K562 (cell line): ENCODE results near the gene C22orf39. TPM values are rescaled to one million over a fixed set of nuclear protein-coding genes. Genes with fewer than 3 reads are reported as not detected.

Experiments
- CHD2 ChIP-seq: IDR thresholded peaks from 2 replicates; pipeline ENCODE4 v1.6.1; 2011; ENCODE audit warnings: low read depth, low read length
- DEAF1 ChIP-seq: fragments of 450-650 bp; formaldehyde crosslinking; IDR thresholded peaks from 2 replicates; pipeline ENCODE4 v1.4.0; 2020; ENCODE audit warnings: mild to moderate bottlenecking, moderate library complexity
- ETV1 ChIP-seq: fragments of 450-650 bp; conservative IDR thresholded peaks from 2 replicates; pipeline ENCODE4 v1.6.1; 2016; ENCODE audit warnings: missing genetic modification characterization, control low read depth, low read depth, missing compliant biosample characterization
- HMGN3 ChIP-seq: IDR thresholded peaks from 2 replicates; pipeline ENCODE4 v1.6.1; 2011; ENCODE audit warnings: borderline replicate concordance, low read depth, mild to moderate bottlenecking, mixed read lengths, low read length; ENCODE audit not compliant: insufficient read length; ENCODE audit errors: extremely low read depth
- IRF9 ChIP-seq: fragments of 450-650 bp; IDR thresholded peaks from 2 replicates; pipeline ENCODE4 v1.6.1; 2016; ENCODE audit warnings: missing biosample characterization, missing genetic modification characterization
- KAT7 ChIP-seq: sonication (generic); formaldehyde crosslinking; IDR thresholded peaks from 2 replicates; pipeline ENCODE4 v1.8.0; 2022; ENCODE audit warnings: missing genetic modification reagents, mild to moderate bottlenecking, borderline replicate concordance
- KLF13 ChIP-seq: fragments of 450-650 bp; IDR thresholded peaks from 2 replicates; pipeline ENCODE4 v1.6.1; 2016; ENCODE audit warnings: missing genetic modification characterization, low read depth, mild to moderate bottlenecking, missing compliant biosample characterization, moderate library complexity, borderline replicate concordance
- KLF6 ChIP-seq: fragments of 250-450 bp; sonication (Bioruptor Pico); IDR thresholded peaks from 2 replicates; pipeline ENCODE4 v1.4.0; 2020; ENCODE audit warnings: mild to moderate bottlenecking, moderate library complexity, borderline replicate concordance
- MAFF ChIP-seq: IDR thresholded peaks from 2 replicates; pipeline ENCODE4 v1.6.1; 2012; ENCODE audit warnings: low read length, improper control_type of control experiment
- MLLT1 ChIP-seq, 2 experiments: fragments of 450-650 bp; IDR thresholded peaks; 2 replicates each; pipeline ENCODE4 v1.6.1; 2016
- PHF20 ChIP-seq: fragments of 450-650 bp; IDR thresholded peaks from 2 replicates; pipeline ENCODE4 v1.6.1; 2018; ENCODE audit not compliant: partially characterized antibody
- RFX5 ChIP-seq: IDR thresholded peaks from 2 replicates; pipeline ENCODE4 v1.6.1; 2011; ENCODE audit warnings: low read depth, mild to moderate bottlenecking, improper control_type of control experiment, low read length
- RFX7 ChIP-seq: fragments of 250-450 bp; sonication (Bioruptor Pico); IDR thresholded peaks from 2 replicates; pipeline ENCODE4 v1.5.1; 2021; ENCODE audit warnings: mild to moderate bottlenecking
- SAP30 ChIP-seq: fragments of 200-600 bp; sonication (generic); IDR thresholded peaks from 2 replicates; pipeline ENCODE4 v1.6.1; 2012; ENCODE audit warnings: borderline replicate concordance, low read depth, mild to moderate bottlenecking, moderate library complexity, low read length, control low read depth, inconsistent platforms; ENCODE audit not compliant: insufficient read depth, poor library complexity, severe bottlenecking
- SMAD4 ChIP-seq: fragments of 250-450 bp; sonication (Bioruptor Pico); conservative IDR thresholded peaks from 2 replicates; pipeline ENCODE4 v1.8.0; 2021; ENCODE audit warnings: inconsistent platforms, mild to moderate bottlenecking, moderate library complexity
- TAF1 ChIP-seq: IDR thresholded peaks from 2 replicates; pipeline ENCODE4 v1.6.1; 2011; ENCODE audit warnings: mild to moderate bottlenecking, low read length, moderate library complexity; ENCODE audit not compliant: insufficient read depth, control insufficient read depth, severe bottlenecking; ENCODE audit errors: extremely low read depth
- WHSC1 ChIP-seq: IDR thresholded peaks from one replicate; pipeline ENCODE4 v1.6.1; 2012; ENCODE audit warnings: low read length, control low read depth, inconsistent platforms
- ZNF79 ChIP-seq: fragments of 250-450 bp; sonication (Bioruptor Pico); IDR thresholded peaks from 2 replicates; pipeline ENCODE4 v1.4.0; 2020; ENCODE audit warnings: low read depth, mild to moderate bottlenecking, moderate library complexity
- polyA plus RNA-seq, 8 experiments: library from polyadenylated mRNA; depleted of rRNA in 4 of 8; stranded (reverse) in 5 of 8; unstranded in 3 of 8; fragments of >200 nt; fragmentation: Nextera tagmentation in 2 of 8; fragmentation: Illumina TruSeq in 1 of 8; extraction: Ambion mirVana in 2 of 8; extraction: Trizol in 1 of 8; gene quantifications; 2 replicates each; pipeline versions ENCODE4 v1.2.1 to v1.2.3, GENCODE V29; 2011 to 2014; ENCODE audit warnings: inconsistent platforms in 1 of 8, missing spikeins in 1 of 8
- total RNA-seq, 7 experiments: library from RNA; depleted of rRNA in 6 of 7; stranded (reverse); fragments of >200 nt in 6 of 7; fragmentation: Illumina TruSeq in 2 of 7; extraction: Trizol in 2 of 7; gene quantifications; 2 replicates each; pipeline versions ENCODE4 v1.2.1 to v1.2.3, GENCODE V29; 2011 to 2021; ENCODE audit warnings: low replicate concordance in 1 of 7
- TF ChIP-seq, protein P1 (sequence below): fragments of 250-450 bp; sonication (Bioruptor Pico); IDR thresholded peaks from 2 replicates; pipeline ENCODE4 v1.9.0; 2021; ENCODE audit warnings: mild to moderate bottlenecking, inconsistent platforms

The C22orf39 gene
- total and polyA plus RNA-seq, 9 of the 15 experiments (the other 6 are each of a cell fraction or from before 2014, with no cell fraction given): 20.4 to 139 (median 66.8) TPM

DNA sequence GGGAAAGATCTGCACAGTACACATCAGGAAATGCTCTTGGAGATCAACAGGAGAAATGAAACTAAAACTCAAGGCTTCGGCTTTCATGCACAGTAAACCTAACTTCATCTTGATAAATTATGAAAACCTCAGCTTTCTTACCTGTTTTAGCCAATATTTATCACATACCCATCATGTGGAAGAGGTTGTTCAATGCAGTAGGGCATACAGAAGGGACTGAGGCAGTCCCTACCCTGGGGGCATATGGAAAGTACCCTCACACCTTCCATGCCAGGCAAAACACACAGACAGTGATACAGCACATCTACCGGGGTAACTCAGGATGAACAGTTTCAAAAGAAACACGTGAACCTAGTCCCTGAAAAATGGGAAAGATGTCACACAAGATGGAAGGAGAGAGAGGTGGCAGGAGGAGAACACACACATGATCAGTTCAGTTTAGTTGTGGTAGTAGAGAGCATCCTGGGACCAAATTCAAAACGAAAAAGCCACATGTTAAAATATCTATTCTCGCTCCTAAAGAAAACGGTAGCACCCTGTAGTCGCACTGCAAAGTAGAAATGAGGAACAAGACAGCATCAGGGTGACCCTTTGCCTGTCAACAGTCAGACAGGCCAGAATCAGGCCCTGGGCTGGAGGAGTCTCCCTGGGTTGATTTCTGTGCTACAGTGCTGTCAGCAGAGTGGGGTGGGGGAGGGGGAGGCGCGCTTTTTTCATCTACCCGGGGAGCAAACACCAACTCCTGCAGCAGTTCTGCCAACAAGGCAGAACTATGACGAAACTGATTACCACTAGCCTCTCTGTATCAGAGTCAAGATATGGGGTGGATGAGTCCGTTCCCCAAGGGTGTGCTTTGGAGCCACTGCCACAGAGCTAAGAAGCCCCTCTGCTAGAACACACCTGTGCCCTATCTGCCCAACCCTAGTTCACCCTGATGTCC, 17.3 kb downstream of the C22orf39 start (continued):
- TF ChIP-seq SAP30: peak; percentile 76
- peak; percentile 12; the same call in 1 of the 2 replicates for TF ChIP-seq DEAF1 (CRISPR knock-in tag)
- TF ChIP-seq ETV1 (tag): no peak
- TF ChIP-seq HMGN3: no peak
- TF ChIP-seq ZNF79 (CRISPR knock-in tag): no peak
- TF ChIP-seq CHD2: peak; percentile 77
- peak; percentile 31; the same call in 1 of the 2 replicates for TF ChIP-seq KLF6 (CRISPR knock-in tag)
- TF ChIP-seq KLF13 (tag): no peak
- peak; percentile 61; the same call in 1 of the 2 replicates for TF ChIP-seq IRF9 (tag)
- TF ChIP-seq, protein P1, sequence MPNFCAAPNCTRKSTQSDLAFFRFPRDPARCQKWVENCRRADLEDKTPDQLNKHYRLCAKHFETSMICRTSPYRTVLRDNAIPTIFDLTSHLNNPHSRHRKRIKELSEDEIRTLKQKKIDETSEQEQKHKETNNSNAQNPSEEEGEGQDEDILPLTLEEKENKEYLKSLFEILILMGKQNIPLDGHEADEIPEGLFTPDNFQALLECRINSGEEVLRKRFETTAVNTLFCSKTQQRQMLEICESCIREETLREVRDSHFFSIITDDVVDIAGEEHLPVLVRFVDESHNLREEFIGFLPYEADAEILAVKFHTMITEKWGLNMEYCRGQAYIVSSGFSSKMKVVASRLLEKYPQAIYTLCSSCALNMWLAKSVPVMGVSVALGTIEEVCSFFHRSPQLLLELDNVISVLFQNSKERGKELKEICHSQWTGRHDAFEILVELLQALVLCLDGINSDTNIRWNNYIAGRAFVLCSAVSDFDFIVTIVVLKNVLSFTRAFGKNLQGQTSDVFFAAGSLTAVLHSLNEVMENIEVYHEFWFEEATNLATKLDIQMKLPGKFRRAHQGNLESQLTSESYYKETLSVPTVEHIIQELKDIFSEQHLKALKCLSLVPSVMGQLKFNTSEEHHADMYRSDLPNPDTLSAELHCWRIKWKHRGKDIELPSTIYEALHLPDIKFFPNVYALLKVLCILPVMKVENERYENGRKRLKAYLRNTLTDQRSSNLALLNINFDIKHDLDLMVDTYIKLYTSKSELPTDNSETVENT: 0 out of 2 replicates have a peak, but pooled peaks have one; percentile 3
- 0 out of 2 replicates have a peak, but pooled peaks have one; percentile 12 for TF ChIP-seq MAFF
- TF ChIP-seq PHF20: no peak
- no peak for TF ChIP-seq RFX5
- TF ChIP-seq MLLT1 (IDR thresholded peaks at IDR 0.05): no peak
- no peak for TF ChIP-seq KAT7 (CRISPR knock-in tag)
- TF ChIP-seq WHSC1: peak; percentile 23
- TF ChIP-seq TAF1: no peak
- TF ChIP-seq SMAD4 (CRISPR knock-in tag): no peak
- TF ChIP-seq RFX7 (CRISPR knock-in tag): no peak
